NCI-H748 (cell line): ENCODE measurements around the gene CFAP20DC.
A peak's percentile ranks its signal among the peaks of the same experiment; 100 is the strongest.
"Not testable (repeated sequence)": the region's sequence is repeated elsewhere in the genome, so short reads cannot be mapped to it uniquely, and the experiment has no call there.

Experiments
- DNase-seq: peaks from one replicate; lab custom pipeline; 2025; ENCODE audit not compliant: unreplicated experiment; lab: John Stamatoyannopoulos, UW

CFAP20DC gene

GRCh38 chr3:58706395-58707167 is 343.2 kb downstream of the CFAP20DC start:
- DNase-seq = no peak

- DNase-seq = peak; percentile 30
These were observed 345.1 kb downstream of the CFAP20DC start for GRCh38 chr3:58704745-58705144.

- DNase-seq = not testable (repeated sequence)
These were observed 345.5 kb downstream of the CFAP20DC start for GRCh38 chr3:58704304-58704703.

GRCh38 chr3:58698246-58698645 is 351.6 kb downstream of the CFAP20DC start:
- no peak for DNase-seq

GRCh38 chr3:58697561-58697960 is 352.3 kb downstream of the CFAP20DC start:
- DNase-seq = no peak

- DNase-seq = not testable (repeated sequence)
These were observed 353.0 kb downstream of the CFAP20DC start for GRCh38 chr3:58696813-58697212.

GRCh38 chr3:58696093-58696492 is 353.7 kb downstream of the CFAP20DC start:
- DNase-seq = no peak

GRCh38 chr3:58695284-58695683 is 354.5 kb downstream of the CFAP20DC start:
- not testable (repeated sequence) for DNase-seq

- DNase-seq = no peak
These were observed 355.6 kb downstream of the CFAP20DC start for GRCh38 chr3:58693940-58694850.

- DNase-seq = no peak
These were observed 357.3 kb downstream of the CFAP20DC start for GRCh38 chr3:58692484-58692883.
